H9 (cell line): ENCODE results near the gene AP4E1. TPM values are rescaled to one million over a fixed set of nuclear protein-coding genes. Genes with fewer than 3 reads are reported as not detected.

ENCODE experiments used
- DNase-seq: peaks from one replicate; pipeline ENCODE4 v3.0.0-alpha.2; 2017
- H2AFZ ChIP-seq: one replicate; pipeline ENCODE4 v1.6.1; 2013; ENCODE audit warnings: mild to moderate bottlenecking, low read length, control low read depth, moderate library complexity
- H2AK5ac ChIP-seq: 2 replicates; pipeline ENCODE4 v1.6.1; 2013; ENCODE audit warnings: low read length, control low read depth, mixed read lengths; ENCODE audit not compliant: insufficient read length
- H2BK120ac ChIP-seq: one replicate; pipeline ENCODE4 v1.6.1; 2013; ENCODE audit warnings: low read depth, mild to moderate bottlenecking, low read length, control low read depth, inconsistent platforms; ENCODE audit not compliant: poor library complexity, severe bottlenecking
- H2BK12ac ChIP-seq: 2 replicates; pipeline ENCODE4 v1.6.1; 2013; ENCODE audit warnings: low read length, control low read depth, mixed read lengths, low read depth; ENCODE audit not compliant: insufficient read length
- H2BK15ac ChIP-seq: 2 replicates; pipeline ENCODE4 v1.6.1; 2013; ENCODE audit warnings: low read depth, low read length, control low read depth
- H2BK20ac ChIP-seq: one replicate; pipeline ENCODE4 v1.6.1; 2013; ENCODE audit warnings: low read depth, mild to moderate bottlenecking, low read length, control low read depth, inconsistent platforms; ENCODE audit not compliant: poor library complexity, severe bottlenecking
- H2BK5ac ChIP-seq: 2 replicates; pipeline ENCODE4 v1.6.1; 2013; ENCODE audit warnings: low read length, control low read depth, mixed read lengths; ENCODE audit not compliant: insufficient read length
- H3K14ac ChIP-seq: 2 replicates; pipeline ENCODE4 v1.6.1; 2013; ENCODE audit warnings: low read length, control low read depth; ENCODE audit not compliant: insufficient read depth
- H3K18ac ChIP-seq: 2 replicates; pipeline ENCODE4 v1.6.1; 2013; ENCODE audit warnings: low read depth, mild to moderate bottlenecking, mixed read lengths, low read length, control low read depth; ENCODE audit not compliant: insufficient read length
- H3K23ac ChIP-seq: 2 replicates; pipeline ENCODE4 v1.6.1; 2013; ENCODE audit warnings: low read length, control low read depth, mixed read lengths, low read depth; ENCODE audit not compliant: insufficient read length
- H3K23me2 ChIP-seq: 2 replicates; pipeline ENCODE4 v1.6.1; 2013; ENCODE audit warnings: low read depth, mild to moderate bottlenecking, mixed read lengths, low read length, control low read depth; ENCODE audit not compliant: insufficient read length, poor library complexity, severe bottlenecking
- H3K27ac ChIP-seq: 2 replicates; pipeline ENCODE4 v1.5.1; 2013; ENCODE audit warnings: low read length, control low read depth, mixed read lengths, low read depth; ENCODE audit not compliant: insufficient read length
- H3K27me3 ChIP-seq: 2 replicates; pipeline ENCODE4 v1.6.1; 2013; ENCODE audit warnings: low read length, control low read depth, inconsistent platforms; ENCODE audit not compliant: insufficient read depth
- H3K4ac ChIP-seq: 2 replicates; pipeline ENCODE4 v1.6.1; 2013; ENCODE audit warnings: low read depth, mild to moderate bottlenecking, control low read depth, inconsistent platforms, low read length, moderate library complexity
- H3K4me1 ChIP-seq: 2 replicates; pipeline ENCODE4 v1.6.1; 2013; ENCODE audit warnings: low read length, control low read depth, inconsistent platforms; ENCODE audit not compliant: insufficient read depth
- H3K4me2 ChIP-seq: 2 replicates; pipeline ENCODE4 v1.6.1; 2013; ENCODE audit warnings: low read length, control low read depth, mixed read lengths; ENCODE audit not compliant: insufficient read length, insufficient read depth
- H3K56ac ChIP-seq: 2 replicates; pipeline ENCODE4 v1.6.1; 2013; ENCODE audit warnings: low read depth, mild to moderate bottlenecking, mixed read lengths, low read length, control low read depth; ENCODE audit not compliant: insufficient read length
- H3K79me1 ChIP-seq: 2 replicates; pipeline ENCODE4 v1.6.1; 2013; ENCODE audit warnings: low read depth, mild to moderate bottlenecking, moderate library complexity, low read length, control low read depth, inconsistent platforms; ENCODE audit not compliant: insufficient read depth, poor library complexity, severe bottlenecking
- H3K79me2 ChIP-seq: 2 replicates; pipeline ENCODE4 v1.6.1; 2013; ENCODE audit warnings: low read length, control low read depth, inconsistent platforms; ENCODE audit not compliant: insufficient read depth
- H3K9ac ChIP-seq: 2 replicates; pipeline ENCODE4 v1.6.1; 2013; ENCODE audit warnings: low read length, control low read depth, mixed read lengths; ENCODE audit not compliant: insufficient read length; ENCODE audit errors: extremely low read depth
- H3K9me3 ChIP-seq: one replicate; pipeline ENCODE4 v1.6.1; 2013; ENCODE audit warnings: low read depth, low read length, inconsistent platforms; ENCODE audit not compliant: control insufficient read depth
- H3T11ph ChIP-seq: one replicate; pipeline ENCODE4 v1.6.1; 2013; ENCODE audit warnings: mild to moderate bottlenecking, low read length, control low read depth, inconsistent platforms
- H4K20me1 ChIP-seq: one replicate; pipeline ENCODE4 v1.6.1; 2013; ENCODE audit not compliant: control insufficient read depth, insufficient read length, insufficient read depth
- H4K5ac ChIP-seq: 2 replicates; pipeline ENCODE4 v1.6.1; 2013; ENCODE audit warnings: low read depth, mild to moderate bottlenecking, mixed read lengths, low read length, control low read depth; ENCODE audit not compliant: insufficient read length
- H4K8ac ChIP-seq: replicated peaks from 2 replicates; pipeline ENCODE4 v1.6.1; 2013; ENCODE audit warnings: low read length, control low read depth, mixed read lengths, low read depth; ENCODE audit not compliant: insufficient read length
- H4K91ac ChIP-seq: 2 replicates; pipeline ENCODE4 v1.6.1; 2013; ENCODE audit warnings: low read depth, mild to moderate bottlenecking, moderate library complexity, mixed read lengths, low read length, control low read depth; ENCODE audit not compliant: insufficient read length
- H3K27ac Mint-ChIP-seq, 3 experiments: 2 replicates in 2 of 3; 3 replicates in 1 of 3; pipeline ENCODE4 v1.8.0; 2020 to 2021; ENCODE audit warnings: mixed read lengths in 3 of 3, mild to moderate bottlenecking in 1 of 3, moderate library complexity in 1 of 3
- H3K27me3 Mint-ChIP-seq: 2 replicates; pipeline ENCODE4 v1.8.0; 2021; ENCODE audit warnings: low read depth, mild to moderate bottlenecking, moderate library complexity, mixed read lengths
- H3K36me3 Mint-ChIP-seq, 3 experiments: 2 replicates in 2 of 3; 3 replicates in 1 of 3; pipeline ENCODE4 v1.8.0; 2020 to 2021; ENCODE audit warnings: low read depth in 3 of 3, mixed read lengths in 3 of 3; ENCODE audit not compliant: insufficient read depth in 1 of 3
- H3K4me1 Mint-ChIP-seq, 2 experiments: 2 replicates each; pipeline ENCODE4 v1.8.0; 2020; ENCODE audit warnings: mixed read lengths in 2 of 2
- H3K4me3 Mint-ChIP-seq, 2 experiments: 2 replicates in 1 of 2; 3 replicates in 1 of 2; pipeline ENCODE4 v1.8.0; 2020 to 2021; ENCODE audit warnings: mild to moderate bottlenecking in 2 of 2, mixed read lengths in 2 of 2, moderate library complexity in 1 of 2
- H3K9me3 Mint-ChIP-seq, 2 experiments: 2 replicates in 1 of 2; 3 replicates in 1 of 2; pipeline ENCODE4 v1.8.0; 2020; ENCODE audit warnings: mild to moderate bottlenecking in 2 of 2, mixed read lengths in 2 of 2, moderate library complexity in 1 of 2
- CTCF ChIP-seq: fragments of 200-600 bp; sonication (generic); conservative IDR thresholded peaks from 3 replicates; pipeline ENCODE4 v1.8.0; 2021; ENCODE audit warnings: antibody characterized with exemption, mild to moderate bottlenecking
- WGBS: extraction: QIAGEN DNeasy Blood & Tissue Kit; methylation state at CpG from one replicate; pipeline ENCODE4 v1.1.7; 2013; ENCODE audit warnings: missing lambda C conversion rate, low lambda C conversion rate, mixed read lengths; ENCODE audit not compliant: insufficient read length; ENCODE audit errors: extremely low coverage; 5-methylcytosine and 5-hydroxymethylcytosine counted together
- total RNA-seq: library from RNA; stranded (reverse); gene quantifications from 2 replicates; pipeline ENCODE4 v1.2.1, GENCODE V29; 2021

AP4E1 gene
- total RNA-seq, 1 experiment from 2014 or later, result 13.8 TPM

GRCh38 chr15:51004103-51004551 is 95.6 kb downstream of the AP4E1 start:
- Mint-ChIP-seq H3K27ac (peak overlapping the region in 2 of 3 experiments; percentile 11 to 24; a peak in 1 of 7 replicates), H3K4me3 (no peak overlapping the region), H3K9me3 (peaks cover 0 to 8% of the 10 kb centered on the region in 2 experiments; a peak in 4 of 5 replicates), H3K27me3 (no peaks in the 10 kb centered on the region), H3K36me3 (peaks cover 14 to 26% (median 23%) of the 10 kb centered on the region in 3 experiments), H3K4me1 (peaks cover 3 to 4% of the 10 kb centered on the region in 2 experiments; a peak in 2 of 4 replicates)
- no peaks in the 10 kb centered on the region for H4K20me1 ChIP-seq
- H4K5ac ChIP-seq, result no peak overlapping the region
- no peaks in the 10 kb centered on the region for H3K79me2 ChIP-seq
- H3K23me2 ChIP-seq, result no peaks in the 10 kb centered on the region
- H3K23ac ChIP-seq, result no peak overlapping the region
- DNase-seq, result peak; percentile 43
- no peak overlapping the region for H4K91ac ChIP-seq
- no peak overlapping the region for H2BK15ac ChIP-seq
- H3K18ac ChIP-seq, result no peak overlapping the region
- no peak overlapping the region for H3K4me2 ChIP-seq
- no peak overlapping the region for H2AK5ac ChIP-seq
- no peak for TF ChIP-seq CTCF
- WGBS, result no CpG with 5 or more reads among the region's 3 CpGs
- no peak overlapping the region for H3K4ac ChIP-seq
- H3K4me1 ChIP-seq, result no peaks in the 10 kb centered on the region; the same call in 1 of the 2 replicates
- H2AFZ ChIP-seq, result no peak overlapping the region
- no peak overlapping the region for H3K9ac ChIP-seq
- H2BK120ac ChIP-seq, result no peak overlapping the region
- H2BK5ac ChIP-seq, result no peak overlapping the region
- no peak overlapping the region for H4K8ac ChIP-seq
- H3K9me3 ChIP-seq, result no peaks in the 10 kb centered on the region
- no peak overlapping the region for H3T11ph ChIP-seq
- H3K14ac ChIP-seq, result no peak overlapping the region
- H3K27me3 ChIP-seq, result no peaks in the 10 kb centered on the region
- no peak overlapping the region for H2BK20ac ChIP-seq
- H2BK12ac ChIP-seq, result no peak overlapping the region
- no peak overlapping the region for H3K56ac ChIP-seq
- no peaks in the 10 kb centered on the region for H3K79me1 ChIP-seq
- H3K27ac ChIP-seq, result no peak overlapping the region
